Tongue (tissue), 2 donors: Measurements from ENCODE around the gene SETD1B. TPM values are rescaled to one million over a fixed set of nuclear protein-coding genes. Genes with fewer than 3 reads are reported as not detected.
A peak's percentile ranks its signal among the peaks of the same experiment; 100 is the strongest.

Source experiments
- DNase-seq: peaks from one replicate; pipeline ENCODE4 v3.0.0-alpha.2; 2015
- total RNA-seq: library from RNA; depleted of rRNA; stranded (reverse); fragments of >200 nt; gene quantifications from one replicate; pipeline ENCODE4 v1.2.3, GENCODE V29; 2014

The SETD1B gene
- total RNA-seq, 1 donor from 2014 or later, result 5.5 TPM

DNA sequence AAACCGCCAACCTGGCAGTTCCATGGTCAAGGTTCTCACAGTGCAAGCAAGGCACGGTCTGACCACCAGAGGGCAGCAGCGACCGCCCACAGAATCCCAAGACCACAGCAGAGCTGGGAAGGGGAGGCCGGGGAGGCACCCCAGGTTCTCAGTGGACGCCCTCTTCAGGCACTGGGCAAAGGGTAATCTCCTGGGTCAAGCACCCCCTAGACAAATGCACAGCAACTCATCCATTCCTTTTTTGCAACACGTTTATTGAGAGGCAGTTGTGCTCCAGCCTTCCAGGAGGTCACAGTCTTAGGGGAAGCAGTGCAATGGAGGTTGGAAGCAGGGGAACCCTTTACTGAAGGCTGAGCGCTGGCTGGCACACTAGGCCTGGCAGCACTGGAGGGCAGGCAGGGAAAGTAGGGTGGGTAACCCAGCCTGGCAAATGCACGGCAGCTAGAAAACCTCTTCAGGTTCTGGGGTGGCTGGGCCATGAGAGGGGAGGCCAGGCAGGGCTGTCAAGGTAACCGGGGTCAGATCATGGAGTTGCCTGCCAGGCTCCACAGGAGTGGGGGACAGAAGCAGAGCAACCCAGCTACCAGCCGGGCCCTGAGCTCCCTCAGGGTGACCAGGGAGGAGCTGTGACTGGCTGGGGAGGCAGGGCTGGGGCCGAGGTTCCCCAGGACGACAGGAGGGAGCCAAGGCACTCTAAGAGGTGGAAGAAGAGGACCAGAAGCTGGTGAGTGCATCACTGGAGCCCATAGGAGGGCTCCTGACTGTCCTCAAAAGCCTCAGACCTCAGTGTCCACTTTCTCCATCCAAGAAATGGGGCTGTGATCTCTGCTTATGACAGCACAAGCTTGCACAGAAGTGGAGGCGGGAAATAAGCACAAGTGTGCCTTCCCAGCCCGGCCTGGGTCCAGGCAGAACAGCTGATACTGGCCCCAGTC lies 8.5 kb upstream of the SETD1B start:
- DNase-seq, result peak; percentile 95

- peak; percentile 81 for DNase-seq
These were observed 6.7 kb upstream of the SETD1B start for GRCh38 chr12:121796855-121797751.

- peak; percentile 94 for DNase-seq
These were observed 5.6 kb upstream of the SETD1B start for GRCh38 chr12:121797937-121798786.

- DNase-seq, result no peak
These were observed 5.0 kb upstream of the SETD1B start for GRCh38 chr12:121798787-121799155.

GRCh38 chr12:121799156-121799841 lies 4.5 kb upstream of the SETD1B start:
- peak; percentile 92 for DNase-seq

DNA sequence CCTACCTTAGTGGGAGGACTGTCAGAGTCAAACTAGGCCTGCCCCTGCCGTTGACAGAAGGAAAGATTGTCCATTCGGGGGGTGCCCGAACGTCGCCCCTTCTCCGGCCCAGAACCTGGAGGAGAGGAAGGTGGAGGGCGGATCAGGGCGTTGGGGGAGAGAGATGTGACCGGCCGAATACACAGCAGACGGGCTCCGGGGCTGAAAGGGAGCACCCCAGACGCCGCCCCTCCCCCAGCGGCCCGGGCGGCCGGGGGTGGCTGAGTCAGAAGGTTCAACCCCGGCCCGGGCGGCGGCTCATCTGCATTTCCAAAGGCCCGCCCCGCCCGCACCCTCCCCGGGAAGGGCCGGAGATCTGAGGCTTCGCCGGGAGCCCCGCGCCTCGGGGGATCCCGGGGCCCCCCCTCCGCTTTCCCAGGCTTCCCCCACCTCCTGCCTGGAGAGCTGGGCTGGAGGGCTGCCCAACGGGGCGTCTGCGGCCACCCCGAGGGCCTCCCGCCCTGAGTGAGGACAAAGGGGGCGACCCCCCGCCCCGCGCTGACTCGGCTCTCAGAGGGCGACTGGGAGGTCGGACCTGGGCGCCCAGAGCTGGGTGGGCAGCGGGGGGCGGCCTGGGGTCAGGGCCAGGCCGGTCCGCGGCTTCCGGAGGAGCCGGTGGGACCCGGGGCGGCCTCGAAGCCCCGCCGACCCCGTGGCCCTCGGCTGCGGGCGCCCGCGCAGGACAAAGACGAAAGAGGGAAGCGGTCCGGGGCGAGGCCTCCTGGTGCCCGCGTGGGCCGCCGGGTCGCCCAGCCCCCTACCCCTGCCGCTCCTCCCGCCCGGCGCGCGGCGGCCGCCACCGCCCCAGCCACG lies 3.7 kb upstream of the SETD1B start:
- peak; percentile 88 for DNase-seq

DNA sequence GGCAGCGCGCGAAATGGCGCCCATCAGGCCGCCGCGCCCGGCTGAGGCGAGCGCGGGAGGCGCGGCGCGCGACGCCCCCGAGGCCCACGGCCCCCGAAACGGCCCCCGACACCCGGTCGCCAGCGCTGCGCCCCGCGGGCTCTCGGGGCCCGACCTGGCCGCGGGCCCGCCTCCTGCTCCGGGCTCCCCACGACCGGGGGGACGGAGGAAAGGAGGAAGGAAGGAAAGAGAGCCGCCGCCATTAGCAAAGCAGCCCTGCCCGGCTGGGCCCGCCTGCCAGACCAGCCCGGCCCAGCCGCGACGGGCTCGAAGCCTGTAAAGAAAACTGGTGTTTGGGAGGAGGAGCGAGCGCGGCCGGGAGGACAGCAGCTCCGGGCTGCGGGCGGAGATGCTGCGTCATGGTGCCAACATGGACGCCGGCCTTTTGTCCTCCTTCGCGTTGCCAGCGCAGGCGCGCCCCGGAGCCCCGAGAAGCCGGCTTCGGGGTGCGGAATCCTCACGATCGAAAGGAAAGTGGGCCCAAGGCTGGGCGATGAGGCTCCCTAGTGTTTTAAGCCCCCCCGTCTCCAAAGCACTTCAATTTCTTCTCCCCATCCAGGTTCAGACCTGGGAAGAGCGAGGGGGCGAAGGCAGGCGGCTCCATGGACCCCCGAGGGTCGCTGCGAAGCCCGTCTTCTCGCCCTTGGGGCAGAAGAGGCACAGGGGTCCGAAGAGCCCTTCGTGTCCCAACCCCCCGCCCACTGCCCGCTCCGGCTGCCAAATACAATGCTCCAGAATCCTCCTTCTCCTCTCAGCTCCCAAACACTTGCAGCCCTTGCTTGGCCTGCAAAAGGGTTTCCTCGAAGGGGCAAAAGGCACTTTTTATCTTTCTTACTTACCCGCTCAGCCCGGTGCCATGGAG lies 2.9 kb upstream of the SETD1B start:
- DNase-seq, result peak; percentile 86

GRCh38 chr12:121801595-121802484 lies 2.0 kb upstream of the SETD1B start:
- peak; percentile 70 for DNase-seq

DNA sequence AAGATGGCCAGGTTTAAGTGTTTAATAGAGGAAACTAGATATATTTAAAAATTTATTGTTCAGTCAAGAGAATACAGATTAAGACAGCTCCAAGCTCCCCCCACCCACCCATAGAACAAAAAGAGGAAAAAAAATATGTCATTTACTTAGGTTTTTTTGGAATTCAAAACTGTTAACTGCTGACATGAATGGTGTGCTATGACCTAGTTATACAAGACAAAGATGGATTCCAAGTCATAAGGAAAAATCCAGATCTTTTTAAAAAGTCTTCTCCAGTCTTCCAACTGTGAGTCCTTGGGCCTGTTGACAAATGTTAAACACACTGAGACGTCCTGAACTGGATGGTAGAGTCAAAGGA lies 1.3 kb upstream of the SETD1B start:
- no peak for DNase-seq

GRCh38 chr12:121802843-121803698 lies 738 bp upstream of the SETD1B start:
- peak; percentile 99 for DNase-seq

GRCh38 chr12:121804417-121805111 lies 755 bp downstream of the SETD1B start:
- peak; percentile 43 for DNase-seq

GRCh38 chr12:121805171-121806008 lies 1.6 kb downstream of the SETD1B start:
- peak; percentile 55 for DNase-seq

DNA sequence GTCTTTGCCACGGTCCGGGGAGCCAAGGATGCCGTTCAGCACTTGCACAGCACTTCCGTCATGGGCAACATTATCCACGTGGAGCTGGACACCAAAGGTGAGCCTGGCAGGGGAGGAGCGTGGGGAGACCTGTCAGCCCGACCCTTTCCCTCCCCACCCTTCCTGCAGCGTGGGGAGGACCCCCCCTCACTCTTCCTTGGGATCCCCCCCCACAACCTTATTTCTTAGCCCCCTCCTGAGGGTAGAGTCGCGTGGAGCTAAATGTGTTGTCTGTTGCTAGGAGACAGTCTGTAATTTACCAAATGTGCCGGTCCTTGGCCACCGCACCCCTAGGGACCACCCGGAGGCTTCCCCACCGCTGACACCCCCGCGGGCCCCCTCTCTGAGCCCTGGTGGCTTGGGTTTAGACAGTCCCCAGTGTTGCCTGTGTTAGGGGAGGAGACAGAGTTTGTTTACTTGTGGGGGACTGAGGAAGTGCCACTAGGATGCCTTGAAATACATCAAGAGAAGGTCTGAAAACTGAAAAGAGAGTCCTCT lies 2.3 kb downstream of the SETD1B start:
- no peak for DNase-seq

DNA sequence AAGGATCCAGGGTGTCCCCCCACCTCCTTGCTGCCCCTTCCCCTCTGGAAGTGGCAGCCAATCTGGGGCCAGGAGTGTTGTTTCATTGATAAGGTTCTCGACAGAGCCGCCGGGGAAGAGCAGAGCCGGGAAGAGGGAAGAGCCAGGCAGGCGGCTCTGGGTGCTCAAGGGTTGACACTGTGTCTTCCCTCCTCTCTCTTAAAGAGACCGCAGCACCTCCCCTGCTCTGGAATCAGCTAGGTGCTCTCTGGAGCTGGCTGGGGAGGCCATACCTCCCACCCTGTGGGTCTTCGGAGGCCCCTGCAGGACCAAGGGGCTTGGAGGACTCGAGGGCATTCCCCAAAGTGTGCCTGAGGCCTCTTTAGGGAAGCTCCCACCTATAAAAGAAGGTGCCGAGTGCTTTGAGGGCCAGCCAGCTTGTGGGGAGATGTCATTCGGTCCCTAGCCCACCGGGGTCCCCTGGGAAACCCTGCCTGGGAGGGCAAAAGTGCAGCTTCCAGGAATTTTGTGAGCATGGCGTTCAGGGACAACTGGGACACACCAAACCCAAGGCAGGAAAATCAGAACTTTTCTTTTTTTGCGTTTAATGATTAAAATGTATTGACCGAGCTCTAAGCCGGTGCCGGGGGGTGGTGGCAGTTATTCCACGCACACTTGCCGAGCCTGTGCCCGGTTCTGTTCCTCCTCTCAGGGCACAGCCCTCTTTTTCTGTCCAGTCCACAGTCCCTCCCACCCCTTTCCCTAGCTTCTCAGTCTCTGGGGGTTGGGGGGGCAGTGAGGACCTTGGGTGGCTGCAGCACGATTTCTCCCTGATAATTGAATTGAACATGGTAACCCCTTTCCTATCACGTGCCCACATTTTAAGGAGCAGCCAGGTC lies 3.0 kb downstream of the SETD1B start:
- peak; percentile 40 for DNase-seq
